ENCODE results near the gene FAM217B. TPM values are rescaled to one million over a fixed set of nuclear protein-coding genes. Genes with fewer than 3 reads are reported as not detected.

Gene FAM217B, protein sequence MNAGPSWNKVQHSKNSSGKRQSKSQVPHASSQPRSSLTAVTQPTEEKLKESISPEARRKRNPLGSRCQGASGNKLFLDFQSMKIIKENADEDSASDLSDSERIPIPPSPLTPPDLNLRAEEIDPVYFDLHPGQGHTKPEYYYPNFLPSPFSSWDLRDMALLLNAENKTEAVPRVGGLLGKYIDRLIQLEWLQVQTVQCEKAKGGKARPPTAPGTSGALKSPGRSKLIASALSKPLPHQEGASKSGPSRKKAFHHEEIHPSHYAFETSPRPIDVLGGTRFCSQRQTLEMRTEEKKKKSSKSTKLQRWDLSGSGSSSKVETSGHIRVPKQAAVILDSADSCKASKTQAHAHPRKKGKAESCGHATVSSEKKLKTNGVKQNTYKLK
- total RNA-seq, result 10 to 100 TPM in 3 of 4 donors, 1 to 10 TPM in 1; 9.0 to 34.3 (median 12.3) TPM

DNA sequence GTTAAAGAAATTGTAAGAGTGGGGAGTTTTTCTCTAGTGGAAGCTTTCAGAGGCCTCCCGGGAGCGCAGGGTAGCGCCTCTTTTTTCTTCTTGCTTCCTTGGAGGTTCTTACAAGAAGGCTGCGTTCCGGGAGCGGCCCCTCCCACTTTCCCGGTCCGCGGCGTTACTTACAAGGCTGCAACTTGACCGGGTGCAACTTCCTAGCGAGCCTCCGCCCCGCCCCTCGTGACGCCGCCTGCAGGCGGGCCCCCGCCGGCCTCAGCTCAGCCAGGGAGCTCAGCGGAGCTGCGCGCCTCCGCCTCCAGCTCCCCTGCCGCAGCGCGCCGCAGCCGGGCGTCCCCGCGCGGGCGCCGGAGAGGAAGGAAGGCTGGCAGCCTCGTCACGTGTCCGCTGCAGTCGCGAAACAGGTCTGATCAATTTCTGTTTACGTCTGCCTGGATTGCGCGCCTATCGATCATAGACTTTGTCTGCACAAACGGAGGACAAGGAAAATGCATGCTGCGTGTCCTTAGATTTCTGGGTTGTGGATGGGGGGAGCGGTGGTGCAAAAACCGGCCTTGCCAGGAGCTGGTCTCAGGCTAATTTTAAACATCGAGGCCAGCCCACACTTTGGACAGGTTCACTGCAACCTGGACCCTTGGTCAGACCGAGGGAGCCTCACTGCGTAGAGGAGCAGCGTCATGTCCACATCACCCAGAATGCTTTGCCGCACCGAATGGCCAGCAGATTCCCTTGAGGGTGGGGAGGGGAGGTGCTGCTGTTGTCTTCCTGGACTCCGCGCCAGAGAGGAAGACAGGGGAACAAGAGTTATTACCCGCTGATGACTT is at the start of gene FAM217B, which contains the start of gene PPP1R3D:
TSS of gene FAM217B (plus strand) at position 261 of the 827 bp plus-strand sequence. CDS start 3,555 bp downstream, outside the sequence.
TSS of gene PPP1R3D (minus strand) at position 177 of the 827 bp plus-strand sequence. CDS start 374 bp downstream, outside the sequence.
- no peaks in the 10 kb centered on the region for H3K9me3 ChIP-seq
- H3K27me3 ChIP-seq, result no peaks in the 10 kb centered on the region
- DNase-seq (ENCODE audit: low spot score in 2 of 2), result peak; percentile 95 to 96
- peaks cover 0 to 30% (median 14%) of the 10 kb centered on the region in 3 donors for H3K36me3 ChIP-seq
- TF ChIP-seq EP300 (IDR thresholded peaks at IDR 0.05) (peak; percentile 52 to 80), POLR2A (IDR thresholded peaks at IDR 0.05) (peak; percentile 80 to 91)
- TF ChIP-seq, protein P1, sequence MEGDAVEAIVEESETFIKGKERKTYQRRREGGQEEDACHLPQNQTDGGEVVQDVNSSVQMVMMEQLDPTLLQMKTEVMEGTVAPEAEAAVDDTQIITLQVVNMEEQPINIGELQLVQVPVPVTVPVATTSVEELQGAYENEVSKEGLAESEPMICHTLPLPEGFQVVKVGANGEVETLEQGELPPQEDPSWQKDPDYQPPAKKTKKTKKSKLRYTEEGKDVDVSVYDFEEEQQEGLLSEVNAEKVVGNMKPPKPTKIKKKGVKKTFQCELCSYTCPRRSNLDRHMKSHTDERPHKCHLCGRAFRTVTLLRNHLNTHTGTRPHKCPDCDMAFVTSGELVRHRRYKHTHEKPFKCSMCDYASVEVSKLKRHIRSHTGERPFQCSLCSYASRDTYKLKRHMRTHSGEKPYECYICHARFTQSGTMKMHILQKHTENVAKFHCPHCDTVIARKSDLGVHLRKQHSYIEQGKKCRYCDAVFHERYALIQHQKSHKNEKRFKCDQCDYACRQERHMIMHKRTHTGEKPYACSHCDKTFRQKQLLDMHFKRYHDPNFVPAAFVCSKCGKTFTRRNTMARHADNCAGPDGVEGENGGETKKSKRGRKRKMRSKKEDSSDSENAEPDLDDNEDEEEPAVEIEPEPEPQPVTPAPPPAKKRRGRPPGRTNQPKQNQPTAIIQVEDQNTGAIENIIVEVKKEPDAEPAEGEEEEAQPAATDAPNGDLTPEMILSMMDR (IDR thresholded peaks at IDR 0.05), result peak in 4 of 5 experiments; percentile 22 to 56 (median 34)
- H3K4me1 ChIP-seq, result peaks cover 0 to 78% (median 41%) of the 10 kb centered on the region in 4 donors
- H3K27ac ChIP-seq, result peak within 1 kb of the TSS; percentile 85 to 94 (median 91)
- H3K4me3 ChIP-seq, result peak within 1 kb of the TSS; percentile 73 to 92 (median 80)
- WGBS, 2 donors, result 0 to 1% methylated on average over 42 to 46 of the region's 57 CpGs

DNA sequence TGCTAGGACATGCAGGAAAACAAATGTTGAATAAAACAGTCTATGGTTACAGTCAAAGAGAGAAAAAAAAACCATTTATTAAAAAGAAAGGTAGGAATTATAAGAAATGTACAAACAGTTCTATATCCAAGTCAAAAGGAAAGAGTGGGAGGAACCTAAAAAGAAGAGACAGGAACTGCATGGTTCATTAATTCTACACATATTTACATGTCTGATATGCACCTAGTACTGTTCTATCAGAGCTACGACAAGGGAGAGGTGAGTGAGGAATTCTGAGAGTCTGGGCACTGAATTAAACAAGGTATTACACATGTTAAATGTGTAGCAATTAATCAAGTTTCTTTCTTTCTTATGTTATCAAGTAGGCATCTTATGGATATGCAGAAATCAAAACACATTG is 48.6 kb upstream of the FAM217B start:
- Histone ChIP-seq H3K4me1 (no peaks in the 10 kb centered on the region), H3K27ac (no peak overlapping the region), H3K4me3 (no peak overlapping the region), H3K9me3 (no peaks in the 10 kb centered on the region), H3K36me3 (no peaks in the 10 kb centered on the region), H3K27me3 (no peaks in the 10 kb centered on the region)
- no peak for DNase-seq (ENCODE audit: low spot score in 2 of 2)
- WGBS, 2 donors, result 87 to 93% methylated on average over 1 of the region's 1 CpG
- TF ChIP-seq EP300 (IDR thresholded peaks at IDR 0.05), result no peak

DNA sequence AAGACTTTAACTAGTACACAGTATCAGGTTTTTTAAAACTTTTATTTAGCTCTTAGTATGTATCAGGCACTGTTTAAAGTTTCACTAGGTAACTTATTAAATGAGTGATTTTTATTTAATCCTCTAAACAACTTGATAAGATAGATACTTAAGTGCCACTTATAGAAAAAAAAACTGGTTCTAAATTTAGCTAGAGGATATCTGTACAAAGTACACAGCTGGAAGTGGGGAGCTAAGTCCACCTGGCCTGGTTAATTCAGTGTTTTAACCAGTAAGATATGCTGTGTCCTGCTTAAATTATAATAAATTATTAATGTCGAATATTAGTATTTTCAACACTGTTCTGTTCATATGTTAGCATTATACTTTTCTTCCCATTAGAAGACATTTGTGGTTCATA is 44.3 kb upstream of the FAM217B start:
- peaks cover 0 to 6% (median 0%) of the 10 kb centered on the region in 3 donors for H3K36me3 ChIP-seq
- H3K4me1 ChIP-seq, result no peaks in the 10 kb centered on the region
- DNase-seq (ENCODE audit: low spot score in 2 of 2), result no peak
- no peak overlapping the region for H3K27ac ChIP-seq
- no peaks in the 10 kb centered on the region for H3K9me3 ChIP-seq
- no peak overlapping the region for H3K4me3 ChIP-seq
- H3K27me3 ChIP-seq, result no peaks in the 10 kb centered on the region
- 92 to 95% methylated on average over 1 of the region's 1 CpG for WGBS, 2 donors
- TF ChIP-seq, protein P1 (IDR thresholded peaks at IDR 0.05), result no peak

DNA sequence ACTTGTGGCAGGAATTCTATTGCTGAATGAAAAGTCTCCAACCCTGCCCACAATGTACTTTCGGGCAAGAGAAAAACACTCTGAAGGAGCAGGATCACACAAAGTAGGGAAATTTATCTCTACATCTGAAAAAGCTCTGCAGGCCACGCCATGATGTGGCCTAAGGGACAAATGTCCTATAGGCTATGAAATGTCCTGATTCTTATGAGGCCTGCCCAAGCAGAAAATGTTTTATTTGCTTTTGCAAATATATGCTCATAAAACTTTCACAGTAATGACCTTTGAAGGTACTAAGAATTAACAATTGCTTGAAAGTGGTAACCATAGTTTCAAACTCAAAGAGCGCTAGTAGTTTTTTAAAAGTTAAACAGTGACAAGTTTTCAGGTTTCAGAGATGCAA is 37.7 kb upstream of the FAM217B start:
- no peak overlapping the region for H3K4me3 ChIP-seq
- no peaks in the 10 kb centered on the region for H3K27me3 ChIP-seq
- no peak overlapping the region for H3K27ac ChIP-seq
- DNase-seq (ENCODE audit: low spot score in 2 of 2), result no peak
- no peaks in the 10 kb centered on the region for H3K4me1 ChIP-seq
- WGBS, 2 donors, result 96% methylated on average over 3 of the region's 3 CpGs
- H3K36me3 ChIP-seq, result peaks cover 0 to 6% (median 0%) of the 10 kb centered on the region in 3 donors
- TF ChIP-seq EP300 (IDR thresholded peaks at IDR 0.05), result no peak
- no peaks in the 10 kb centered on the region for H3K9me3 ChIP-seq

DNA sequence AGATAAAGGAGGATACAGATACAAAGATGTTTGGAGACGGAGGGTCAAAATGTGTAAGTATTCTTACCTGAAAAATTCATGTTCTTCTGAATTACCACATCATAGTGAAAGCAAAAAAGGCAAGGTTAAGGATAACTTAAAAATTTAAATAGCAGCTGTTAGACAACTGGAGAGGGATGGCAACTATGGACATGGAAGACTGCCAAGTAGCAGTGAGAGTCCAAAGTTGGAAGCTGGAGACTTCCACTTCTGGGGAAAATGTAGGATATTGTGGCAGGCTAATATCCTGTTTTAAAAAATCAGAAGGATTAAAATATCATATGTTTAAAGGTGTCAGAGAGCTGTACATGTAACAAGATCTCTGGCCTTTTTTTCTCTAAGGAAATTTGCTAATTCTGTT is 36.6 kb upstream of the FAM217B start:
- Histone ChIP-seq H3K4me3 (no peak overlapping the region), H3K27ac (no peak overlapping the region), H3K4me1 (no peaks in the 10 kb centered on the region), H3K27me3 (no peaks in the 10 kb centered on the region), H3K36me3 (no peaks in the 10 kb centered on the region), H3K9me3 (no peaks in the 10 kb centered on the region)
- DNase-seq (ENCODE audit: low spot score in 2 of 2), result no peak
- WGBS, 2 donors, result 89 to 93% methylated on average over 1 of the region's 1 CpG
- TF ChIP-seq, protein P1 (IDR thresholded peaks at IDR 0.05), result no peak
- TF ChIP-seq POLR2A (IDR thresholded peaks at IDR 0.05), result no peak
- no peak for TF ChIP-seq EP300 (IDR thresholded peaks at IDR 0.05)
